HG03135 (cell line): ENCODE measurements around the gene EAPP.
"Not testable (repeated sequence)": the region's sequence is repeated elsewhere in the genome, so short reads cannot be mapped to it uniquely, and the experiment has no call there.

ENCODE experiments used
- ATAC-seq: cut with Tn5 transposase; IDR thresholded peaks from one replicate; pipeline ENCODE4 v1.9.1; 2021; ENCODE audit warnings: mild to moderate bottlenecking, moderate library complexity; ENCODE audit not compliant: unreplicated experiment

EAPP gene

DNA sequence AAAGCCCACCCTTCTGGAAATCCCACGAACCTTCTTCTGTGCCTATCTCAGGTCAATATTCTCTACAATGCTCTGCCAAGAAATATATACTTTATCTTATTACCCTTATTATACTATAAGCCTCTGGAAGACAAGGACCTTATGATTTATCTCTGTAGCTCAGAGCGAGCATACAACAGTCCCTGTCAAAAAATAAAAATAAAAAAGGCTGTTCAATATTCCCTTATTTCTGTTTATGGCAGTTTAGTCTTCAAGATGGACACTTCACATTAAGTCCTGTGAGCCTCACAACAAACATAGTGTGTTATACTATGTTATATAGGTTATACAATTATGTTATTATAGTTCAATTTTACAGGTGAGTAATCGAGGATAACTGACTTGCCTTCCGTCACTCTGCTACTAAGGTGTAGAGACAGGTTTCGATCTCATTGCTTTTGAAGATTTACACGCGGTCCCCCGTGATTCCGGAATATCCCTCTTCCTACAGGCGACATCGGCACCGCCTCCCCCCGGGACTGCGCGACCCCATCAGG is 562 bp downstream of the EAPP start:
- ATAC-seq = no peak

DNA sequence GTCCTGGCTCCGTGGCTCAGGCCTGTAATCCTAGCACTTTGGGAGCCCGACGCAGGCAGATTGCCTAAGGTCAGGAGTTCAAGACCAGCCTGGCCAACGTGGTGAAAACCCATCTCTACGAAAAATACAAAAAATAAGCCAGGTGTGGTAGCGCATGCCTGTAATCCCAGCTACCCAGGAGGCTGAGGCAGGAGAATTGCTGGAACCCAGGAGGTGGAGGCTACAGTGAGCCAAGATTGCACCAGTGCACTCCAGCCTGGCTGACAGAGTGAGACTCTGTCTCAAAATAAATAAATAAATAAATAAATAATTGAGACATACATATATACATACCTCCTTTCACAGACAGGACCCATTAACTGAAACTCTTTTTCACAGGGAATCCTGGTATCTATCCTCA is 1.4 kb downstream of the EAPP start:
- not testable (repeated sequence) for ATAC-seq

DNA sequence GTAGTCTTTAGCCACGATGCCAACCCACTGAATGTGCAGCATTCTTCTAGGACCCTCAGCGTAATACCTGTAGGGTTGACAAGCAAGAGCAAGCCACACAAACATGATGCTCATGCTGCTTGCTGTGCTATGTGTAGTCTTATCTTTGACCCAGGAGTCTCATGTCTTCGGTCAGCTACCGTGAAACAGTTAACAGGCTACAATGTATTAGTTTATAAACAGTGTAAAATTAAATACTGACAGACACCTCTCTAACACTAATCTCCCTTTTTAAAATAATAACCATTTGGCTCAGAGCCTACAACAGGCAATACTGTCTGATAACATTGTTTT is 1.9 kb downstream of the EAPP start:
- no peak for ATAC-seq

DNA sequence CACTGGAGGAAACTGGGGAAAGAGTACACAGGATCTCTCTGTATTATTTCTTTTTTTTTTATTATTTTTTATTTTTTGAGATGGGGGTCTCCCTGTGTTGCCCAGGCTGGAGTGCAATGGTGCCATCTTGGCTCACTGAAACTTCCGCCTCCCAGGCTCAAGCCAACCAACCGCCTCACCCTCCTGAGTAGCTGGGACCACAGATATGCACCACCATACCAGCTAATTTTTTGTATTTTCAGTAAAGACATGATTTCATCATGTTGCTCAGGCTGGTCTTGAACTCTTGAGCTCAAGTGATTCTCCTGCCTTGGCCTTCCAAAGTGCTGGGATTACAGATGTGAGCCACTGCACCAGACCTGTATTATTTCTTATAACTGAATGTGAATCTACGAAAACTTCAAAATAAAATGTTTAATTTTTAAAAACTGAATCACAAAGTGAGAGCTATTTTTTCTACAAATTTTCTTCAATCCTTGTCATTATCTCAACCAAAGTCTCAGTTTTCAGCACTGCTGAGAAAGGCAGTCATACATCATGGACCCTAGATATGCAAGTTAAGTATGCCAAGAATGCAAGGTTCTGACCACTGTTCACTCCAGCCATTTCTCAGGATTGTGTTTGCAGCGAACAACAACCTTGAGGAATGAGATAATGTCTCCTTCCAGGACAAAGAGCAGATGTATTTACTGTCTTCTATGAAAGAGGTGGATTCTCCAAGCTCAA is 2.4 kb downstream of the EAPP start:
- ATAC-seq = no peak

DNA sequence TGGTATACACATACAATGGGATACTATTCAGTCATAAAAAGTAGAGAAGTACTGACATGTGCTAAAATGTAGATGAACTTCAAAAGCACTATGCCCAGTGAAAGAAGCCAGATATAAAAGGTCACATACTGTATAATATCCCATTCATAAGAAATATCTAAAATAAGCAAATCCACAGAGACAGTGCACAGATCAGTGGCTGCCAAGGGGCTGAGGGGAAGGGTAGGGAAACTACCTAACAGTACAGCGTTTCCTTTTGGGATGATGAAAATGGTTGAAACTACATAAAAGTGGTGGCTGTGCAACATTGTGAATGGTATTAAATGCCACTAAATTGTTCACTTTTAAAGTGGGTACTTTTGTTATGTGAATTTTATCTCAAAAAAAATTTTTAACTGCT is 11.9 kb downstream of the EAPP start:
- no peak for ATAC-seq

DNA sequence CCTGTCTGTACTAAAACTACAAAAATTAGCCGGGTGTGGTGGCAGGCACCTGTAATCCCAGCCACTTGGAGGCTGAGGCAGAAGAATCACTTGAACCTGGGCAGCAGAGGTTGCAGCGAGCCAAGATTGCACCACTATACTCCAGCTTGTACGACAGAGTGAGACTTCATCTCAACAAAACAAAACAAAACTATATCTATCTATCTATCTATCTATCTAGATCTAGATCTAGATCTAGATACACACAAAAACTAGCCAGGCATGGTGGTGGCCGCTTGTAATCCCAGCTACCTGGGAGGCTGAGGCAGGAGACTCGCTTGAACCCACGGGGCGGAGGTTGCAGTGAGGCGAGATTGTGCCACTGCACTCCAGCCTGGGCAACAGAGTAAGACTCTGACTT is 15.3 kb downstream of the EAPP start:
- ATAC-seq = not testable (repeated sequence)

DNA sequence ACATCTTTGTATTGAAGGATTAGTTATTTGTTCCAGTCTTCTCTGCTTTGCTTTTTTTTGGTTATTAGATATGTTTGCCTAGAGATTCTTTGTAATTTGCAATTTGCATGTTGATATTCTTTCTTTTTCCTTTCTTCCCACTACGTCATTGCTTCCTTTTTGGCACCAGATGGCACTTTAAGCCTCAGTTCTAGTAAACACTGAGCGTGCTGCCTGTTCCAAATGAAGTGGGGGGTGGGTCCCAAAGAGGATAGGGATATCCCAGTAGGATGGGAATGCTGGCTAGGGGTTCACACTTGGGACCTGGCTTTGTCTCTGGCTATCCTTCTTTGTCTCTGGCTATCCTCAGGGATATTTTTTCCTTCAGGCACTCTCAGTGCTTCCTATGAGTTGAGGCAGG is 17.0 kb downstream of the EAPP start:
- ATAC-seq = no peak

DNA sequence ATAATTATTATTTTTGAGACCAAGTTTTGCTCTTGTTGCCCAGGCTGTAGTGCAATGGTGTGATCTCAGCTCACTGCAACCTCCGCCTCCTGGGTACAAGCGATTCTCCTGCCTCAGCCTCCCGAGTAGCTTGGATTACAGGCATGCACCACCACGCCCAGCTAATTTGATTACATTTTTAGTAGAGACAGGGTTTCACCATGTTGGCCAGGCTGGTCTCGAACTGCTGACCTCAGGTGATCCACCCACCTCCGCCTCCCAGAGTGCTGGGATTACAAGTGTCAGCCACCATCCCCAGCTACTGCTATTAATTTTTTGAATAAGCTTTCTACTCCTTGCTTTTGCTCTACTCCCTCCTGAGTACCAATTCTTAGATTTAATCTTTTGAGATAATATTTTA is 18.4 kb downstream of the EAPP start:
- ATAC-seq = not testable (repeated sequence)

DNA sequence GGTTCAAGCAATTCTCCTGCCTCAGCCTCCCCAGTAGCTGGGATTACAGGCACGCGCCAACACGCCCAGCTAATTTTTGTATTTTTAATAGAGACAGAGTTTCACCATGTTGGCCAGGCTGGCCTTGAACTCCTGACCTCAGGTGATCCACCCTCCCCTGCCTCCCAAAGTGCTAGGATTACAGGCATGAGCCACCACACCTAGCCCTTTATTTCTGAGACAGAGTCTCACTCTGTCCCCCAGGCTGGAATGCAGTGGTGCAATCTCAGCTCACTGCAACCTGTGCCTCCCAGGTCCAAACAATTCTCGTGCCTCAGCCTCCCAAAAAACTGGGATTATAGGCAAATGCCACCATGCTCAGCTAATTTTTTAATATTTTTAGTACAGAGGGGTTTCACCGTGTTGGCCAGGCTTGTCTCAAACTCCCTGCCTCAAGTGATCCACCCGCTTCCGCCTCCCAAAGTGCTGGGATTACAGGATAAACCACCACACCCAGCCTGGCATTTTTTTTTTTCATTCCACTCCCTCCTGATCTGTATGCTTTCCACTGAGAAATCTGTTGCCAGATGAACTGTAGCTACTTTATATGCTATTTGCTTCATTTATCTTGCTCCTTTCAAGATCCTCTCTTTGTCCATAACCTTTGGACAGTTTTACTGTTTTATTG is 19.1 kb downstream of the EAPP start:
- not testable (repeated sequence) for ATAC-seq

DNA sequence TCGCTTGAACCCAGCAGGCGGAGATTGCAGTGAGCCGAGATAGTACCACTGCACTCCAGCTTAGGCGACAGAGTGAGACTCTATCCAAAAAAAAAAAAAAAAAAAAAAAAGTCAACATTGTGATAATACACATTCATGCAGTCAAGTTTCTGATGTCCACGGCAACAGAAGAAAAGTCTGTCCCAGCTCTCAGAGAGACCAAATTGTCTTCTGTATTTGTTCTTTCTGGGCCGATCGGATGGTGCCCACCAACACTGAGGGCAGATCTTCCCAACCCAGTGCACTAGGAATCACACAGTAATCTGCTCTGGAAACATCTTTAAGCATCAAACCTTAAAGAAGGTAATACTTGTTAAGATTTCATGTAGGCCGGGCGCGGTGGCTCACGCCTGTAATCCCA is 31.6 kb downstream of the EAPP start:
- no peak for ATAC-seq

DNA sequence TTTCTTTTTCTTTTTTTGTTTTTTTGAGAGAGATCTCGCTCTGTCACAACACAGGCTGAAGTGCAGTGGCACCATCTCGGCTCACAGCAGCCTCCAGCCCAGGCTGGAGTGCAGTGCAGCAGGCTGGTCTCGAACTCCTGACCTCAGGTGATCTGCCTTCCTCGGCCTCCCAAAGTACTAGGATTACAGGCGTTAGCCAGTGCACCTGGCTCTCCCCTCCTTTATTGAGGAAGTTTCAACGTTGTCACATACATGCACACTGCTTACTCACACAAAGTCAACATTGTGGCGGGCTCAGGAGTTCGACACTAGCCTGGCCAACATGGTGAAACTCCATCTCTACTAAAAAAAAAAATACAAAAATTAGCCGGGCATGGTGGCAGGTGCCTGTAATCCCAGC is 32.0 kb downstream of the EAPP start:
- no peak for ATAC-seq

DNA sequence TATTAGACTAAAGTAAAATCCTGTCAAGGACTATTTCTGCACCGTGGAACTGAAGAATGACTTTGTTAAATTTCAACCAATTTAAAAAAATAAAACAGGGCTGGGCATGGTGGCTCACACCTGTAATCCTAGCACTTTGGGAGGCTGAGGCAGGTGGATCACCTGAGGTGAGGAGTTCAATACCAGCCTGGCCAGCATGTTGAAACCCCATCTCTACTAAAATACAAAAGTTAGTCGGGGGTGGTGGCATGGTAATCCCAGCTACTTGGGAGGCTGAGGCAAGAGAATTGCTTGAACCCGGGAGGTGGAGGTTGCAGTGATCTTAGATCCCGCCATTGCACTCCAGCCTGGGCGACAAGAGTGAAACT is 34.4 kb downstream of the EAPP start:
- not testable (repeated sequence) for ATAC-seq

DNA sequence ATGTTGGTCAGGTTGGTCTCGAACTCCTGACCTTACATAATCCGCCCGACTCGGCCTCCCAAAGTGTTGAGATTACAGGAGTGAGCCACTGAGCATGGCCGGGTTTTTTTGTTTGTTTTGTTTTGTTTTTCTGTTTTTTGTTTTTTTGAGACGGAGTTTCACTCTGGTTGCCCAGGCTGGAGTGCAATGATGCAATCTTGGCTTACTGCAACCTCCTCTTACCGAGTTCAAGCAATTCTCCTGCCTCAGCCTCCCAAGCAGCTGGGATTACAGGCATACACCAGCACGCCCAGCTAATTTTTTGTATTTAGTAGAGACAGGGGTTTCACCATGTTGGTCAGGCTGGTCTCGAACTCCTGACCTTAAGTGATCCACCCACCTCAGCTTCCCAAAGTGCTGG is 35.5 kb downstream of the EAPP start:
- not testable (repeated sequence) for ATAC-seq

DNA sequence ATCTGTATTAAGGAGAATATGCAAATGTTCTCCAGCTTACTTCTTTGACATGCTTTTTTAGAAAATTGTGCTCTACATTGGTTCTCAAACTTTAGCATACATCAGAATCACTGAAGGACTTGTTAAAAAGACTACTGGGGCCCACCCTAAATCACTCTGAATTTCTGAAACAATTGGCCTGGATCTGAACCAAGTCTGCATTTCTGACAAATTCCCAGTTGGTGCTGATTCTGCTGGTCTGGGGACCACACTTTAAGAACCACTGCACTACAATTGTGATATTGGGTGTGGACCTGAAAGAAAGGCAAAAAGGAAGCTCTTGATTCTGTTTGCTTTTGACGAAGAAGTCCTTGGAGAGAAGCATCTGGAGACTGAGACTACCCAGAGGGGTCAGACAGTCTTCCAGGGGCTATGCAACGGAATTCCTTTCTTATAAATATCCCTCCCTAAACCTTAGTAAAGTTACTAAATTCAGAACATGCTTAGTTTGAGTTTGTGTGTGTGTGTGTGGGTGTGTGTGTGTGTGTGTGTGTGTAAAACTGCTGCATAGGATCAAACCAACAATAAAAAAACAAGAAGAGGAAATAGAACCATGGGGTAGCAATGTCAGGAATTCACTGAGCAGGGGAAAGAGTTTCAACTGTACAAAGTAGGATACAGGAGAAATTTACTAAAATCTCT is 36.8 kb downstream of the EAPP start:
- no peak for ATAC-seq

DNA sequence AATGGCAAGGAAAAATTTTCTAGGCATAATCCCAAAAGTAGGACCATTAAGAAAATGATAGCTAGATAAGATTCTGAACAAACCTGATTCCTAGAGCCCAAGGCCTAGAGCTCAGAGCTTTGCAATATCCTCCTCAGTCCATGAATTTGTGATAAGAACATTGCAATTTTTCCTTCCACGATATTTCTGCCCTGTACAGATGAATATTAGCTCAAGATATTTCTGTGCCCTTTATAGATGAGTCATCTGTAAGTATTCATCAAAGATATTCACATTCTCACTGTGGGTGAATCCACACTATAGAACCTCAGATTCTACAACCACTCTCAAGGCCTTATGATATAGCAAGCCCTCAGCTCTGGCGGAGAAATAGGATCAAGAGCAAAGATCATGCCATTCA is 37.5 kb downstream of the EAPP start:
- ATAC-seq = no peak

DNA sequence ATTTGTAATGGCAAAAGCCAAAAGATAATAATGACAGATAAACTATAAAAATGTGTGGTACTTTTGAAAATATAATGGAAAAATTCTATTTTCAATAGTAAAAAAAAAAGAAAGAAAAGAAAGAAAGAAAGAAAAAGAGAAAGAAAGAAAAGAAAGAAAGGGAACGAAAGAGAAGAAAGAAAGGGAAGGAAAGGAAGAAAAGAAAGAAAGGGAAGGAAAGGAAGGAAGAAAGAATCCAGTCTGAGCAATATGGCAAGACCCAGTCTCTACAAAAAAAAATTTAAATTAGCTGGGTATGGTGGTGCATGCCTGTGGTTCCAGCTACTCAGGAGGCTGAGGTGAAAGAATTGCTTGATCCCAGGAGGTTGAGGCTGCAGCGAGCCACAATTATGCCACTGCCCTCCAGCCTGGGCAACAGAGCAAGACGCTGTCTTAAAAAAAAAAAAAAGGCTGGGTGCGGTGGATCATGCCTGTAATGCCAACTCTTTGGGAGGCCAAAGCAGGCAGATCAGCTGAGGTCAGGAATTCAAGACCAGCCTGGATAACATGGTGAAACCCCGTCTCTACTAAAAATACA is 38.4 kb downstream of the EAPP start:
- ATAC-seq = no peak

DNA sequence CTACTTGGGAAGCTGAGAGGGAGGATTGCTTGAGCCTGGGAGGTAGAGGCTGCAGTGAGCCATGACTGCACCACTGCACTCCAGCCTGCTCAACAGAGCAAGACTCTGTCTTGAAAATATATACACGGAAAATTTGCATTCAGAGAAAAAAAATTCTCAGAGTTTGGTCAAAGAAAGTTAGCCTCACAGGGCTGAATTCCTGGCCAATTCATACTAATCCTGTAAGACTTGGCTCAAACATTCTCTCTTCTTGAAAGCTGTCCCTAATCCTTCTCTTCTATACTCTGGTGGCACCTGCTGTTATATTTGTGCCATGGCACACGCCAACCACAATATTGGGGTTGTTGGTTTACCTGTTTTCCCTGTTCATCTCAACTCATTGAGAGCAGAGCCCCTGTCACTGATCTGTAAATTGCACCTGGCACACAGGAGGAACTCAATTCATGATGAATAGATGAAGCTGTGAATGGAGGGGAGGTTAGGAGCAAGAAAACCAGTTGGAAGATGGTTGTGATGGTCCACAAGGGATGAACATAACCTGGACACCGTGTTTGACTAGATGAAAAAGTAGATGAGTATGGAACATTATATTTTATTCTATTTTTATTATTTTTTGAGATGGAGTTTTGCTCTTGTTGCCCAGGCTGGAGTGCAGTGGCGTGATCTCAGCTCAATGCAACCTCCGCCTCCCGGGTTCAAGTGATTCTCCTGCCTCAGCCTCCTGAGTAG is 40.7 kb downstream of the EAPP start:
- ATAC-seq = no peak

DNA sequence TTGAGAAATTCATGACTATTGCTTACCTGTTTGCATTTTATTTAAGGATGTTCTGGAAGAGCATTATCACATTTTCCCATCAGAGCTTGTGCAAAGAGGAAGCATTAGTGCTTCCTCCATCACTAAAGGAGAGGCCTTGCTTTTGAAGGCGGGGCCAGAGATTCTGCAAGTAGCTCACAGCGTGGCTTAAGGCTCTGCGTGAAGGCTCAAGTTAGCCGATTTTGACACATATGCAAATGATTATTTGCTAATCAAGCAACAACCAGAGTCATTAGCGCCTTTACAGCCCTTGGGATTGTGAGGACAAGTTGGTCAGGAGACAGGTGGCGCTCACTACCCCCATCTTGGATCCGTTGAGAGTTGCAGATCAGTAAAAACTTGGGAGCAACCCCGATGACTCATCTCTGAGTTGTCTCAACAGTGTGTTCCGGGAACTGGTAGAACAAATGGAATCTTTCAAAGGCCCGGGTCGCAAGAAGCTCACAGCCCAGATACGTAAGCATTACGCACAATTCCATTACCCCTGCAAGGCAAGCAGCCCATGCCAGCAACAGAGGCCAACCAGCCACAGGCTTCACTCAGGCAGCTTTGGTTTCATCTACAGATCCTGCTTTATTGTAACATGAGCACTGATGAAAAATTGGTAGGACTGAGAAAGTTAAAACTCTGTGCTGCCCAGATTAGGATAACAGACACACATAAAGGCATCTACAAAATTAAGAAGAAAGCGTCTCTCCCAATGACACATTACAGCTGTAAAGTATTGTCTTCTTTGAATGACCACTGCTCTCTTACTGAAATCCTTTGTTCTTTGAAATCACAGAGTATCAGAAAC is 42.6 kb downstream of the EAPP start:
- no peak for ATAC-seq

DNA sequence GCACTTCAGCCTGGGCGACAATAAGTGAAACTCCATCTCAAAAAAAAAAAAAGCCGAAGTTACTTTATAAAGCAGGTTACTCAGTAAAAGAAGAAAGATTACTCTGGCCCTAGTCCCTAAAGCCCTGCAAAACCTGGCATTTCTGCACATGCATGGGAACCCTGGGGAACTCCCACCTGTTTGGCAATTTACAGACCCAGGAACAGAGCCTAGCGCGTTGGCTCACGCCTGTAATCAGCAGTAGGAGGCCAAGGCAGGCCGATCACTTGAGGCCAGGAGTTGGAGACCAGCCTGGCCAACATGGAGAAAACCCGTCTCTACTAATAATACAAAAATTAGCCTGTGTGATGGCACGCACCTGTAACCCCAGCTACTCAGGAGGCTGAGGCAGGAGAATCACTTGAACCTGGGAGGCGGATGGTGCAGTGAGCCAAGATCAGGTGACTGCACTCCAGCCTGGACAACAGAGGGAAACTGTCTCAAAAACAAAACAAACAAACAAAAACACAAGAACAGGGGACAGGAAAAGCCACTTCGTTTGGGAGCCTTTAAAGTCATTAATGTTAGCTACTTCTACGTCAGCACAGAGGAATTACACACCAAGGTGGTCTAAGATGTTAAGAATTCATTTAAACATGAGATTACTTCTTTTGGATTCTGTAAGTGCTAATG is 43.4 kb downstream of the EAPP start:
- ATAC-seq = no peak

DNA sequence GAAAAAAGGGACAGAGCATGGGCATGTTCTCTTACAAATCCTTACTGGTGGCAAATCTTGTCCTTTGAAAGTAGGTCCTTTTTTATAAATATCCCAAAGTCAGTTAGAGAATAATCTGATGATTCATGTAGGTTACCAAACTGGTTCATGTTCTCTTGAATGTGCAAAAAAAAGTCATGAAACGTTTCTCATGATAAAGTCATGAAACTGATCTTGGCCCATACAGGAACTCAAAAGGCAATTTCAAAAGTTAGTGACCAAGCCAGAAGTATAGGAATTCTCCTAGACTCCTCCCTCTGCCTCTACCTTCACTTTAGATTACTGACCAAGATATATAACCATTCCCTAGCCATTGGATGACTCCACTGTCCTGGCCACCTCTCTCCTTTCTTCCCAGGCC is 50.2 kb downstream of the EAPP start:
- no peak for ATAC-seq
